H1 (cell line): ENCODE results near the gene EZH2. TPM values are rescaled to one million over a fixed set of nuclear protein-coding genes. Genes with fewer than 3 reads are reported as not detected.

ENCODE experiments used
- CTCF ChIA-PET: fragments of 300-600 bp; sonication (Branson Sonifier 250); formaldehyde crosslinking; loops from one replicate; lab custom pipeline; 2021; ENCODE audit not compliant: partially characterized antibody; lab: Charles Lee
- POLR2A ChIA-PET: fragments of 300-600 bp; sonication (Branson Sonifier 250); formaldehyde crosslinking; loops from one replicate; lab custom pipeline; 2021; ENCODE audit warnings: inconsistent platforms; ENCODE audit not compliant: partially characterized antibody; lab: Charles Lee
- DNase-seq, 2 experiments: peaks; one replicate each; pipeline versions ENCODE4 v3.0.0 to v3.0.0-alpha.2; 2010 to 2022; ENCODE audit warnings: low spot score in 2 of 2, low read depth in 1 of 2, mixed read lengths in 1 of 2
- FAIRE-seq: peaks from 2 replicates; lab custom pipeline; 2011; peaks lifted over from hg19 to GRCh38; lab: Jason Lieb, UNC
- H2AFZ ChIP-seq: 2 replicates; pipeline ENCODE4 v1.8.1; 2012; ENCODE audit warnings: low read length, inconsistent platforms
- H2AK5ac ChIP-seq: 2 replicates; pipeline ENCODE4 v1.6.1; 2013; ENCODE audit warnings: low read depth, low read length
- H2BK120ac ChIP-seq: replicated peaks from 2 replicates; pipeline ENCODE3; 2013; ENCODE audit warnings: low read depth, low read length, inconsistent platforms
- H2BK12ac ChIP-seq: 2 replicates; pipeline ENCODE4 v1.6.1; 2013; ENCODE audit warnings: low read depth, low read length
- H2BK15ac ChIP-seq: 2 replicates; pipeline ENCODE4 v1.6.1; 2013; ENCODE audit warnings: low read length
- H2BK20ac ChIP-seq: 2 replicates; pipeline ENCODE4 v1.6.1; 2013; ENCODE audit warnings: low read length
- H2BK5ac ChIP-seq: 2 replicates; pipeline ENCODE4 v1.6.1; 2013; ENCODE audit warnings: low read depth, low read length
- H3K14ac ChIP-seq: 2 replicates; pipeline ENCODE4 v1.6.1; 2013; ENCODE audit warnings: inconsistent platforms; ENCODE audit not compliant: insufficient read length
- H3K18ac ChIP-seq: 2 replicates; pipeline ENCODE4 v1.6.1; 2013; ENCODE audit warnings: low read length; ENCODE audit errors: extremely low read depth
- H3K23ac ChIP-seq: 2 replicates; pipeline ENCODE4 v1.6.1; 2013; ENCODE audit warnings: inconsistent platforms; ENCODE audit not compliant: insufficient read length
- H3K23me2 ChIP-seq: 2 replicates; pipeline ENCODE4 v1.6.1; 2013; ENCODE audit warnings: low read depth, low read length
- H3K27ac ChIP-seq: 2 replicates; pipeline ENCODE4 v1.6.1; 2011; ENCODE audit warnings: low read depth, low read length, inconsistent platforms
- H3K27me3 ChIP-seq, 4 experiments: replicated peaks in 1 of 4; 1 replicate in 1 of 4; 2 replicates in 3 of 4; pipeline versions ENCODE4 v1.6.1 to v1.8.1; 2011 to 2013; ENCODE audit warnings: low read length in 3 of 4, mild to moderate bottlenecking in 3 of 4, inconsistent platforms in 2 of 4, mixed read lengths in 2 of 4, moderate library complexity in 1 of 4; ENCODE audit not compliant: control insufficient read depth in 3 of 4, insufficient read depth in 3 of 4; ENCODE audit errors: extremely low read depth in 1 of 4
- H3K36me3 ChIP-seq, 4 experiments: 2 replicates each; pipeline versions ENCODE4 v1.6.1 to v1.8.1; 2011 to 2013; ENCODE audit warnings: mild to moderate bottlenecking in 4 of 4, low read length in 3 of 4, moderate library complexity in 2 of 4, control low read depth in 1 of 4, inconsistent platforms in 1 of 4; ENCODE audit not compliant: insufficient read depth in 4 of 4, control insufficient read depth in 2 of 4
- H3K4ac ChIP-seq: replicated peaks from 2 replicates; pipeline ENCODE3; 2013; ENCODE audit warnings: low read length, low read depth, mixed read lengths, inconsistent platforms; ENCODE audit not compliant: insufficient read length
- H3K4me1 ChIP-seq, 4 experiments: replicated peaks in 1 of 4; 1 replicate in 1 of 4; 2 replicates in 3 of 4; pipeline versions ENCODE4 v1.6.1 to v1.8.1; 2011 to 2013; ENCODE audit warnings: low read length in 3 of 4, inconsistent platforms in 2 of 4, mixed read lengths in 1 of 4; ENCODE audit not compliant: insufficient read depth in 4 of 4, control insufficient read depth in 3 of 4
- H3K4me2 ChIP-seq, 2 experiments: 2 replicates each; pipeline versions ENCODE4 v1.6.1 to v1.8.1; 2011 to 2013; ENCODE audit warnings: low read depth in 2 of 2, low read length in 2 of 2, control low read depth in 1 of 2, inconsistent platforms in 1 of 2, mild to moderate bottlenecking in 1 of 2; ENCODE audit not compliant: insufficient read depth in 1 of 2
- H3K4me3 ChIP-seq, 4 experiments: fragments of 200-600, 300-600 bp in 1 of 4; sonication (generic), shearing (Covaris generic), sonication (Bioruptor Twin) in 1 of 4; 2 replicates each; pipeline versions ENCODE4 v1.5.1 to v1.8.1; 2011 to 2016; ENCODE audit warnings: low read length in 4 of 4, low read depth in 3 of 4, control low read depth in 2 of 4, inconsistent platforms in 2 of 4, mild to moderate bottlenecking in 2 of 4, mixed read lengths in 1 of 4, moderate library complexity in 1 of 4; ENCODE audit not compliant: insufficient read depth in 2 of 4; ENCODE audit errors: extremely low read depth in 1 of 4
- H3K56ac ChIP-seq: replicated peaks from 2 replicates; pipeline ENCODE3; 2013; ENCODE audit warnings: low read depth, mild to moderate bottlenecking, mixed read lengths, low read length, inconsistent platforms; ENCODE audit not compliant: insufficient read length
- H3K79me1 ChIP-seq: 2 replicates; pipeline ENCODE4 v1.6.1; 2013; ENCODE audit warnings: low read depth, low read length, control low read depth
- H3K79me2 ChIP-seq, 2 experiments: 2 replicates each; pipeline versions ENCODE4 v1.6.1 to v1.8.1; 2012 to 2013; ENCODE audit warnings: low read length in 2 of 2, mild to moderate bottlenecking in 2 of 2, inconsistent platforms in 1 of 2; ENCODE audit not compliant: insufficient read depth in 2 of 2, control insufficient read depth in 1 of 2
- H3K9ac ChIP-seq, 4 experiments: replicated peaks in 1 of 4; 1 replicate in 1 of 4; 2 replicates in 3 of 4; pipeline versions ENCODE4 v1.6.1 to v1.8.1; 2011 to 2013; ENCODE audit warnings: low read depth in 3 of 4, low read length in 3 of 4, control low read depth in 2 of 4, mild to moderate bottlenecking in 2 of 4, moderate library complexity in 2 of 4, inconsistent platforms in 1 of 4; ENCODE audit errors: extremely low read depth in 1 of 4
- H3K9me3 ChIP-seq, 2 experiments: 2 replicates each; pipeline versions ENCODE4 v1.6.1 to v1.8.1; 2012 to 2013; ENCODE audit warnings: mild to moderate bottlenecking in 2 of 2, moderate library complexity in 2 of 2, control low read depth in 1 of 2, inconsistent platforms in 1 of 2, low read depth in 1 of 2, low read length in 1 of 2, mixed read lengths in 1 of 2; ENCODE audit not compliant: insufficient read depth in 2 of 2
- H4K20me1 ChIP-seq, 2 experiments: replicated peaks in 1 of 2; 2 replicates each; pipeline versions ENCODE3 to v1.8.1; 2011 to 2013; ENCODE audit warnings: inconsistent platforms in 2 of 2, low read length in 2 of 2, mild to moderate bottlenecking in 1 of 2; ENCODE audit not compliant: insufficient read depth in 2 of 2, control insufficient read depth in 1 of 2
- H4K5ac ChIP-seq: 2 replicates; pipeline ENCODE4 v1.6.1; 2013; ENCODE audit warnings: low read length, low read depth, mixed read lengths, inconsistent platforms; ENCODE audit not compliant: insufficient read length
- H4K8ac ChIP-seq: 2 replicates; pipeline ENCODE4 v1.8.0; 2013; ENCODE audit warnings: mild to moderate bottlenecking, moderate library complexity, low read length, inconsistent platforms; ENCODE audit not compliant: insufficient read depth; ENCODE audit errors: extremely low read depth
- H4K91ac ChIP-seq: replicated peaks from 2 replicates; pipeline ENCODE3; 2013; ENCODE audit warnings: low read length, mixed read lengths, inconsistent platforms; ENCODE audit not compliant: insufficient read length
- CEBPB ChIP-seq: IDR thresholded peaks from 2 replicates; pipeline ENCODE4 v1.6.1; 2012; ENCODE audit warnings: low read depth, low read length
- EZH2 ChIP-seq: fragments of 200-600 bp; sonication (generic); IDR thresholded peaks from 2 replicates; pipeline ENCODE4 v1.7.1; 2012; ENCODE audit warnings: low read depth, mild to moderate bottlenecking, moderate library complexity, low read length, inconsistent platforms; ENCODE audit not compliant: severe bottlenecking
- FOSL1 ChIP-seq: IDR thresholded peaks from 2 replicates; pipeline ENCODE4 v1.6.1; 2011; ENCODE audit warnings: mild to moderate bottlenecking, low read depth, low read length, moderate library complexity; ENCODE audit not compliant: insufficient read depth
- KDM1A ChIP-seq: fragments of 200-600, 300-600 bp; sonication (generic); IDR thresholded peaks from 2 replicates; pipeline ENCODE4 v1.7.1; 2016; ENCODE audit warnings: mild to moderate bottlenecking, low read length, borderline replicate concordance
- POLR2A ChIP-seq, 2 experiments: IDR thresholded peaks; 1 replicate in 1 of 2; 2 replicates in 1 of 2; pipeline ENCODE4 v1.6.1; 2011; ENCODE audit warnings: low read depth in 2 of 2, low read length in 2 of 2, mild to moderate bottlenecking in 2 of 2; ENCODE audit errors: control extremely low read depth in 1 of 2
- SAP30 ChIP-seq: fragments of 300-600 bp; sonication (generic); IDR thresholded peaks from 2 replicates; pipeline ENCODE4 v1.7.1; 2012; ENCODE audit warnings: low read length, moderate library complexity, mild to moderate bottlenecking, inconsistent platforms; ENCODE audit not compliant: insufficient read depth, insufficient replicate concordance
- SUZ12 ChIP-seq: fragments of 200-600 bp; sonication (generic); IDR thresholded peaks from 2 replicates; pipeline ENCODE4 v1.6.1; 2012; ENCODE audit warnings: mild to moderate bottlenecking, inconsistent platforms, low read length, moderate library complexity, mixed read lengths
- WGBS, 2 experiments: shearing (Covaris generic) in 1 of 2; methylation state at CpG; one replicate each; pipeline versions ENCODE4 v1.1.6 to v1.1.7; 2013 to 2015; ENCODE audit warnings: low lambda C conversion rate in 2 of 2, mixed read lengths in 2 of 2, inconsistent platforms in 1 of 2, low coverage in 1 of 2, missing lambda C conversion rate in 1 of 2; ENCODE audit not compliant: insufficient replicate concordance in 2 of 2, insufficient coverage in 1 of 2, insufficient read length in 1 of 2; ENCODE audit errors: extremely low coverage in 1 of 2, missing lambda C conversion rate in 1 of 2; 5-methylcytosine and 5-hydroxymethylcytosine counted together
- polyA plus RNA-seq, 7 experiments: library from polyadenylated mRNA; depleted of rRNA in 3 of 7; stranded (reverse) in 5 of 7; unstranded in 2 of 7; fragments of >200 nt in 5 of 7; fragments of 200-250 nt in 2 of 7; gene quantifications; 1 replicate in 5 of 7; 2 replicates in 1 of 7; 4 replicates in 1 of 7; pipeline versions ENCODE4 v1.2.1 to v1.2.3, GENCODE V29; 2011 to 2013; ENCODE audit warnings: missing spikeins in 2 of 7, mixed read lengths in 2 of 7
- total RNA-seq: library from RNA; stranded (reverse); fragmentation: NEBNext Ultra II Directional; extraction: Animal tissue kit (Norgen Biotek cat#: 25700); gene quantifications from 2 replicates; pipeline ENCODE4 v1.2.1, GENCODE V29; 2021
- TF ChIP-seq, protein P1 (sequence below): IDR thresholded peaks from 2 replicates; pipeline ENCODE4 v1.6.1; 2011; ENCODE audit warnings: low read length, improper control_type of control experiment

EZH2 gene
- total and polyA plus RNA-seq, 2 of the 8 experiments (the other 6 are each of a cell fraction or from before 2014, with no cell fraction given): 28.9 to 49.0 TPM

DNA sequence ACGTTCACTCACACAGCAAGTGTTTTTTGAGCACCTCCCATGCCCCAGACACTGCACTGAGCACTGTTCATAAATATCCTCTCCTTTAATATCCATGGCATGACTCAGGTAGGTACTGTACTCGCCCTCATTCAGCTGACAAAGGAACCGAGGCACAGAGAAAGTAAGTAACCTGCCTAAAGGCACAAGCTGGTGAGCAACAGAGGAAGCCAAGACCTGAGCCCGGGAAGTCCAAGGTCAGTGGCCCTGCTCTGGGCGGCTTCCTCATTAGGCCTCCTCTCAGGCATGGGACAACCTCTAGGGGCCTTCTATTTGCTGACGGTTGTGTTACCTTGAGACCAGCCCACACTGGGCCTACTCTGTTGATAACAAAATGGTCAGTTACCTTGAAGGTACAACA, 45.1 kb upstream of the EZH2 start:
- Histone ChIP-seq H3K27ac (no peak overlapping the region), H4K91ac (no peak overlapping the region), H2BK5ac (no peak overlapping the region; the same call in 1 of the 2 replicates), H3K18ac (no peak overlapping the region), H3K4me3 (no peak overlapping the region), H3K9ac (no peak overlapping the region), H3K79me1 (no peaks in the 10 kb centered on the region), H2AFZ (no peak overlapping the region), H3K4me2 (no peak overlapping the region), H3K56ac (no peak overlapping the region), H4K8ac (peak overlapping the region; percentile 14; the same call in 1 of the 2 replicates), H3K4me1 (no peaks in the 10 kb centered on the region), H2BK120ac (no peak overlapping the region), H2BK12ac (no peak overlapping the region), H2BK20ac (no peak overlapping the region), H3K27me3 (no peaks in the 10 kb centered on the region), H3K4ac (no peak overlapping the region), H3K23ac (no peak overlapping the region), H3K9me3 (no peaks in the 10 kb centered on the region), H3K79me2 (no peaks in the 10 kb centered on the region), H2AK5ac (no peak overlapping the region), H4K20me1 (no peaks in the 10 kb centered on the region), H3K36me3 (no peaks in the 10 kb centered on the region), H4K5ac (no peak overlapping the region), H3K23me2 (no peaks in the 10 kb centered on the region), H2BK15ac (no peak overlapping the region), H3K14ac (no peak overlapping the region)
- DNase-seq (no peak), FAIRE-seq (no peak)
- POLR2A ChIA-PET: no interaction called here
- TF ChIP-seq CEBPB: no peak
- TF ChIP-seq KDM1A: no peak
- TF ChIP-seq, protein P1, sequence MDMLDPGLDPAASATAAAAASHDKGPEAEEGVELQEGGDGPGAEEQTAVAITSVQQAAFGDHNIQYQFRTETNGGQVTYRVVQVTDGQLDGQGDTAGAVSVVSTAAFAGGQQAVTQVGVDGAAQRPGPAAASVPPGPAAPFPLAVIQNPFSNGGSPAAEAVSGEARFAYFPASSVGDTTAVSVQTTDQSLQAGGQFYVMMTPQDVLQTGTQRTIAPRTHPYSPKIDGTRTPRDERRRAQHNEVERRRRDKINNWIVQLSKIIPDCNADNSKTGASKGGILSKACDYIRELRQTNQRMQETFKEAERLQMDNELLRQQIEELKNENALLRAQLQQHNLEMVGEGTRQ: no peak
- no peak for TF ChIP-seq SUZ12
- TF ChIP-seq POLR2A (IDR thresholded peaks at IDR 0.05; ENCODE audit: control extremely low read depth in 1 of 2, low read depth in 2 of 2, low read length in 2 of 2): no peak
- TF ChIP-seq FOSL1: no peak
- no peak for TF ChIP-seq EZH2
- no peak for TF ChIP-seq SAP30
- CTCF ChIA-PET: interaction anchor here (1.0 to 1.4 kb wide), 2 partner anchors 13 to 42 kb away, joined by 4 to 5 read pairs; no protein-coding TSS in a partner anchor
- WGBS, 2 experiments: 90% methylated on average over 6 of the region's 6 CpGs; no CpG with 5 or more reads in 1 of the 2 experiments
